Endothelial cell of umbilical vein (primary cell): ENCODE data around the gene SCARF1. TPM values are rescaled to one million over a fixed set of nuclear protein-coding genes. Genes with fewer than 3 reads are reported as not detected.

Source experiments
- BruUV-seq: library from RNA; stranded (reverse); fragments of 400-500 nt; replicated peaks from 2 replicates; lab custom pipeline; 2021; lab: Mats Ljungman, UMichigan
- CTCF ChIA-PET: fragments of 300-600, 350-600 bp; sonication (Branson Sonifier 250); formaldehyde crosslinking; loops from one replicate; lab custom pipeline; 2021; ENCODE audit warnings: antibody characterized with exemption, inconsistent platforms; lab: Charles Lee
- POLR2A ChIA-PET: fragments of 300-600, 350-600 bp; sonication (Branson Sonifier 250); formaldehyde crosslinking; loops from one replicate; lab custom pipeline; 2021; ENCODE audit warnings: antibody characterized with exemption, inconsistent platforms; lab: Charles Lee
- DNase-seq: peaks from one replicate; pipeline ENCODE4 v3.0.0-alpha.2; 2011; ENCODE audit warnings: low read depth, low spot score
- FAIRE-seq: peaks from 2 replicates; lab custom pipeline; 2011; peaks lifted over from hg19 to GRCh38; lab: Jason Lieb, UNC
- H2AFZ ChIP-seq: 2 replicates; pipeline ENCODE4 v1.6.0; 2012; ENCODE audit warnings: low read depth, low read length, control low read depth, inconsistent platforms
- H3K27ac ChIP-seq: 2 replicates; pipeline ENCODE4 v1.5.1; 2011; ENCODE audit warnings: low read depth, mild to moderate bottlenecking, control low read depth, low read length, moderate library complexity; ENCODE audit not compliant: insufficient read depth
- H3K27me3 ChIP-seq, 2 experiments: 2 replicates each; pipeline versions ENCODE4 v1.6.0 to v1.6.1; 2011; ENCODE audit warnings: low read length in 2 of 2, mixed read lengths in 1 of 2; ENCODE audit not compliant: control insufficient read depth in 2 of 2, insufficient read depth in 2 of 2
- H3K36me3 ChIP-seq, 2 experiments: 2 replicates in 1 of 2; 3 replicates in 1 of 2; pipeline ENCODE4 v1.5.1; 2011; ENCODE audit warnings: low read length in 2 of 2, mild to moderate bottlenecking in 1 of 2, moderate library complexity in 1 of 2; ENCODE audit not compliant: control insufficient read depth in 2 of 2, insufficient read depth in 2 of 2; ENCODE audit errors: extremely low read depth in 1 of 2
- H3K4me1 ChIP-seq: 3 replicates; pipeline ENCODE4 v1.5.1; 2011; ENCODE audit warnings: mild to moderate bottlenecking, low read length; ENCODE audit not compliant: control insufficient read depth, insufficient read depth; ENCODE audit errors: extremely low read depth
- H3K4me2 ChIP-seq: 2 replicates; pipeline ENCODE4 v1.6.1; 2011; ENCODE audit warnings: low read length, control low read depth, mixed read lengths; ENCODE audit not compliant: insufficient read depth
- H3K4me3 ChIP-seq, 3 experiments: fragments of 200-600 bp in 1 of 3; sonication (generic), shearing (Covaris generic) in 1 of 3; replicated peaks in 1 of 3; 2 replicates each; pipeline ENCODE4 v1.5.1; 2011 to 2016; ENCODE audit warnings: control low read depth in 3 of 3, low read length in 3 of 3, mild to moderate bottlenecking in 2 of 3, inconsistent platforms in 1 of 3, low read depth in 1 of 3, moderate library complexity in 1 of 3; ENCODE audit not compliant: insufficient read depth in 1 of 3
- H3K79me2 ChIP-seq: 2 replicates; pipeline ENCODE4 v1.6.0; 2012; ENCODE audit warnings: low read length, inconsistent platforms; ENCODE audit not compliant: control insufficient read depth, insufficient read depth
- H3K9ac ChIP-seq: replicated peaks from 2 replicates; pipeline ENCODE3; 2011; ENCODE audit warnings: low read length, control low read depth; ENCODE audit not compliant: insufficient read depth; ENCODE audit errors: extremely low read depth
- H3K9me1 ChIP-seq: replicated peaks from 3 replicates; pipeline ENCODE4 v1.6.0; 2011; ENCODE audit warnings: mild to moderate bottlenecking, low read length; ENCODE audit not compliant: control insufficient read depth, insufficient read depth; ENCODE audit errors: extremely low read depth
- H3K9me3 ChIP-seq: replicated peaks from 2 replicates; pipeline ENCODE4 v1.5.1; 2012; ENCODE audit warnings: low read length, inconsistent platforms; ENCODE audit not compliant: control insufficient read depth, insufficient read depth
- H4K20me1 ChIP-seq: replicated peaks from 2 replicates; pipeline ENCODE3; 2011; ENCODE audit warnings: mild to moderate bottlenecking, low read length; ENCODE audit not compliant: control insufficient read depth, insufficient read depth; ENCODE audit errors: extremely low read depth
- CTCF ChIP-seq, 2 donors: IDR thresholded peaks; 1 replicate in 1 of 2; 2 replicates in 1 of 2; pipeline ENCODE4 v1.5.1; 2011; ENCODE audit warnings: low read length in 2 of 2, mild to moderate bottlenecking in 2 of 2, moderate library complexity in 2 of 2, control low read depth in 1 of 2, inconsistent platforms in 1 of 2, low read depth in 1 of 2; ENCODE audit not compliant: insufficient read depth in 1 of 2; ENCODE audit errors: extremely low read depth in 1 of 2
- EZH2 ChIP-seq: IDR thresholded peaks from 2 replicates; pipeline ENCODE4 v1.6.1; 2012; ENCODE audit warnings: borderline replicate concordance, low read depth, mild to moderate bottlenecking, moderate library complexity, low read length, inconsistent platforms; ENCODE audit not compliant: severe bottlenecking
- FOS ChIP-seq: IDR thresholded peaks from 2 replicates; pipeline ENCODE4 v1.6.1; 2011; ENCODE audit warnings: mild to moderate bottlenecking, low read length, moderate library complexity, borderline replicate concordance; ENCODE audit not compliant: insufficient read depth
- GATA2 ChIP-seq: IDR thresholded peaks from 2 replicates; pipeline ENCODE4 v1.7.0; 2011; ENCODE audit warnings: low read depth, mild to moderate bottlenecking, moderate library complexity, mixed read lengths, low read length; ENCODE audit not compliant: insufficient read length, insufficient read depth
- JUN ChIP-seq: IDR thresholded peaks from 2 replicates; pipeline ENCODE4 v1.6.1; 2011; ENCODE audit warnings: borderline replicate concordance, low read depth; ENCODE audit not compliant: insufficient read length, insufficient read depth
- MAX ChIP-seq: IDR thresholded peaks from 2 replicates; pipeline ENCODE4 v1.6.1; 2011; ENCODE audit not compliant: insufficient read depth, insufficient read length
- MYC ChIP-seq: IDR thresholded peaks from one replicate; pipeline ENCODE4 v1.6.1; 2011; ENCODE audit warnings: mild to moderate bottlenecking, low read depth, low read length
- POLR2A ChIP-seq: IDR thresholded peaks from 2 replicates; pipeline ENCODE4 v1.6.1; 2012; ENCODE audit warnings: low read depth, mild to moderate bottlenecking, control low read depth, low read length
- POLR2AphosphoS5 ChIP-seq: IDR thresholded peaks from 2 replicates; pipeline ENCODE4 v1.6.1; 2012; ENCODE audit warnings: low read depth, mild to moderate bottlenecking, control low read depth, low read length, moderate library complexity; ENCODE audit not compliant: insufficient read depth
- dilution Hi-C: fragments of 300-500 bp; cut with MboI; formaldehyde crosslinking; loops from one replicate; pipeline ENCODE4 v1.15.0; 2019; ENCODE audit warnings: low sequenced_read_pairs; ENCODE audit not compliant: extremely low pct_ligation_motif_present
- intact Hi-C: fragments of 100-400 bp; cut with micrococcal nuclease; formaldehyde crosslinking; loops from one replicate; pipeline ENCODE4 v1.10.0; 2022
- polyA plus RNA-seq, 4 experiments: library from polyadenylated mRNA; depleted of rRNA in 3 of 4; stranded (reverse) in 3 of 4; unstranded in 1 of 4; fragments of >200 nt; gene quantifications; 2 replicates each; pipeline versions ENCODE4 v1.2.1 to v1.2.3, GENCODE V29; 2011 to 2012; ENCODE audit warnings: missing spikeins in 1 of 4
- total RNA-seq: library from RNA; stranded (reverse); gene quantifications from 2 replicates; pipeline ENCODE4 v1.2.3, GENCODE V29; 2021

Gene SCARF1
- total and polyA plus RNA-seq, 2 donors (not counting 3 experiments of a cell fraction or from before 2014, with no cell fraction given) = 52.8 to 93.7 TPM

GRCh38 chr17:1591474-1592090 lies 54.0 kb downstream of the SCARF1 start:
- H3K9me3 ChIP-seq = no peaks in the 10 kb centered on the region
- dilution Hi-C loops = no loop called here
- ChIA-PET CTCF (interaction anchor here (1.1 kb wide), 1 partner anchor 26 kb away, joined by 4 read pairs; no protein-coding TSS in a partner anchor), POLR2A (no interaction called here)
- no peak overlapping the region for H3K4me2 ChIP-seq
- no peak overlapping the region for H3K9ac ChIP-seq
- H3K9me1 ChIP-seq = no peaks in the 10 kb centered on the region
- no peaks in the 10 kb centered on the region for H3K27me3 ChIP-seq
- no peak for DNase-seq
- H4K20me1 ChIP-seq = no peaks in the 10 kb centered on the region
- intact Hi-C loops = loop anchor here (2.0 kb wide), 1 partner anchor 25 kb away; no protein-coding TSS in a partner anchor
- TF ChIP-seq FOS (no peak), GATA2 (no peak), JUN (no peak), EZH2 (no peak), MYC (no peak), CTCF (IDR thresholded peaks at IDR 0.05; ENCODE audit: extremely low read depth in 1 of 2, insufficient read depth in 1 of 2, low read depth in 1 of 2, low read length in 2 of 2) (no peak), POLR2A (no peak), MAX (no peak), POLR2AphosphoS5 (no peak)
- H3K36me3 ChIP-seq = peaks cover 3 to 6% of the 10 kb centered on the region in 2 experiments
- H2AFZ ChIP-seq = no peak overlapping the region
- no peak overlapping the region for H3K27ac ChIP-seq
- FAIRE-seq = no peak
- no peak overlapping the region for H3K4me3 ChIP-seq
- BruUV-seq = no TSS peak
- no peaks in the 10 kb centered on the region for H3K79me2 ChIP-seq
- H3K4me1 ChIP-seq = peaks cover 18% of the 10 kb centered on the region
